ENCODE measurements around the gene ASB9. TPM values are rescaled to one million over a fixed set of nuclear protein-coding genes. Genes with fewer than 3 reads are reported as not detected.
"Not testable (repeated sequence)": the region's sequence is repeated elsewhere in the genome, so short reads cannot be mapped to it uniquely, and the experiment has no call there.

The ASB9 gene
- under 1 TPM in 1 of 2 experiments, not detected in 1; 0.18 TPM for total RNA-seq
- polyA plus RNA-seq, result 0.71 TPM

GRCh38 chrX:15269618-15270521 lies at the start of gene ASB9:
ASB9 (minus strand) TSS chrX:15270083; CDS start chrX:15269874, 209 bp downstream.
- H3K4me3 ChIP-seq (ENCODE audit: low read length), result no peak within 1 kb of the TSS
- peak within 1 kb of the TSS in 4 of 7 donors; percentile 42 to 76 (median 58) for H3K4me3 Mint-ChIP-seq
- H3K9me3 Mint-ChIP-seq, result peaks cover 0 to 2% (median 0%) of the 10 kb centered on the region in 5 donors

GRCh38 chrX:15319075-15319474 lies 49.2 kb upstream of the ASB9 start:
- Mint-ChIP-seq H3K4me3 (no peak overlapping the region), H3K27me3 (peaks cover 0 to 3% of the 10 kb centered on the region in 2 donors), H3K4me1 (no peaks in the 10 kb centered on the region), H3K27ac (no peak overlapping the region), H3K9me3 (no peaks in the 10 kb centered on the region), H3K36me3 (peaks cover 0 to 43% (median 3%) of the 10 kb centered on the region in 3 donors)
- no peaks in the 10 kb centered on the region for H3K4me1 ChIP-seq (ENCODE audit: insufficient read depth, low read length)
- peaks cover 1% of the 10 kb centered on the region for H3K36me3 ChIP-seq (ENCODE audit: insufficient read depth, low read length)
- H3K27ac ChIP-seq (ENCODE audit: low read depth, low read length), result no peak overlapping the region
- CTCF ChIA-PET, result no interaction called here
- POLR2A ChIA-PET, result no interaction called here
- no peaks in the 10 kb centered on the region for H3K27me3 ChIP-seq (ENCODE audit: insufficient read depth, low read length, poor library complexity, severe bottlenecking)
- no peak for DNase-seq
- no peak overlapping the region for H3K4me3 ChIP-seq (ENCODE audit: low read length)
- H3K9me3 ChIP-seq (ENCODE audit: low read length), result no peaks in the 10 kb centered on the region

More at GRCh38 chrX:15269618-15270521, at the start of gene ASB9:
- peaks cover 6% of the 10 kb centered on the region for H3K4me1 ChIP-seq (ENCODE audit: insufficient read depth, low read length)
- H3K4me1 Mint-ChIP-seq, result peaks cover 4 to 11% (median 8%) of the 10 kb centered on the region in 3 donors
- H3K9me3 ChIP-seq (ENCODE audit: low read length), result no peaks in the 10 kb centered on the region
- H3K36me3 Mint-ChIP-seq, result no peaks in the 10 kb centered on the region
- H3K27ac Mint-ChIP-seq, result peak within 1 kb of the TSS in 4 of 8 donors; percentile 43 to 90 (median 63)
- peak in 2 of 5 donors; percentile 8 to 46 for DNase-seq
- H3K36me3 ChIP-seq (ENCODE audit: insufficient read depth, low read length), result no peaks in the 10 kb centered on the region
- H3K27me3 Mint-ChIP-seq, result peaks cover 0 to 8% of the 10 kb centered on the region in 2 donors
- ChIA-PET POLR2A (no interaction called here), CTCF (no interaction called here)
- no peak within 1 kb of the TSS for H3K27ac ChIP-seq (ENCODE audit: low read depth, low read length)
- no peaks in the 10 kb centered on the region for H3K27me3 ChIP-seq (ENCODE audit: insufficient read depth, low read length, poor library complexity, severe bottlenecking)

GRCh38 chrX:15315509-15315908 lies 45.6 kb upstream of the ASB9 start, which contains the start of gene ASB11:
ASB11 (minus strand) TSS chrX:15315640; CDS start chrX:15315605, 35 bp downstream.
- no peaks in the 10 kb centered on the region for H3K4me1 ChIP-seq (ENCODE audit: insufficient read depth, low read length)
- Mint-ChIP-seq H3K4me1 (no peaks in the 10 kb centered on the region), H3K4me3 (no peak within 1 kb of the TSS), H3K27me3 (peaks cover 0 to 6% of the 10 kb centered on the region in 2 donors), H3K9me3 (no peaks in the 10 kb centered on the region), H3K27ac (no peak within 1 kb of the TSS), H3K36me3 (peaks cover 0 to 11% (median 1%) of the 10 kb centered on the region in 3 donors)
- H3K4me3 ChIP-seq (ENCODE audit: low read length), result no peak within 1 kb of the TSS
- CTCF ChIA-PET, result no interaction called here
- POLR2A ChIA-PET, result no interaction called here
- no peak for DNase-seq
- H3K27me3 ChIP-seq (ENCODE audit: insufficient read depth, low read length, poor library complexity, severe bottlenecking), result no peaks in the 10 kb centered on the region
- H3K9me3 ChIP-seq (ENCODE audit: low read length), result no peaks in the 10 kb centered on the region
- no peaks in the 10 kb centered on the region for H3K36me3 ChIP-seq (ENCODE audit: insufficient read depth, low read length)
- H3K27ac ChIP-seq (ENCODE audit: low read depth, low read length), result no peak within 1 kb of the TSS

- Mint-ChIP-seq H3K36me3 (peaks cover 0 to 7% (median 1%) of the 10 kb centered on the region in 3 donors), H3K4me3 (no peak overlapping the region), H3K4me1 (no peaks in the 10 kb centered on the region), H3K27ac (no peak overlapping the region), H3K9me3 (no peaks in the 10 kb centered on the region), H3K27me3 (peaks cover 0 to 3% of the 10 kb centered on the region in 2 donors)
- H3K4me1 ChIP-seq (ENCODE audit: insufficient read depth, low read length), result no peaks in the 10 kb centered on the region
- no peak overlapping the region for H3K4me3 ChIP-seq (ENCODE audit: low read length)
- H3K27me3 ChIP-seq (ENCODE audit: insufficient read depth, low read length, poor library complexity, severe bottlenecking), result no peaks in the 10 kb centered on the region
- no peaks in the 10 kb centered on the region for H3K36me3 ChIP-seq (ENCODE audit: insufficient read depth, low read length)
- no peak for DNase-seq
- POLR2A ChIA-PET, result no interaction called here
- CTCF ChIA-PET, result no interaction called here
- H3K27ac ChIP-seq (ENCODE audit: low read depth, low read length), result no peak overlapping the region
- no peaks in the 10 kb centered on the region for H3K9me3 ChIP-seq (ENCODE audit: low read length)
Measured at GRCh38 chrX:15314472-15314871, 44.6 kb upstream of the ASB9 start.

- DNase-seq, result no peak
- ChIA-PET CTCF (interaction anchor here (1.0 kb wide), 1 partner anchor 15 kb away, joined by 3 read pairs; no protein-coding TSS in a partner anchor), POLR2A (no interaction called here)
- Histone ChIP-seq H3K4me3 (ENCODE audit: low read length) (no peak overlapping the region), H3K27me3 (ENCODE audit: insufficient read depth, low read length, poor library complexity, severe bottlenecking) (no peaks in the 10 kb centered on the region), H3K9me3 (ENCODE audit: low read length) (no peaks in the 10 kb centered on the region), H3K27ac (ENCODE audit: low read depth, low read length) (no peak overlapping the region), H3K36me3 (ENCODE audit: insufficient read depth, low read length) (no peaks in the 10 kb centered on the region), H3K4me1 (ENCODE audit: insufficient read depth, low read length) (no peaks in the 10 kb centered on the region)
- no peak overlapping the region for H3K27ac Mint-ChIP-seq
- no peaks in the 10 kb centered on the region for H3K9me3 Mint-ChIP-seq
- H3K27me3 Mint-ChIP-seq, result peaks cover under 1 to 3% of the 10 kb centered on the region in 2 donors
- no peak overlapping the region for H3K4me3 Mint-ChIP-seq
- H3K4me1 Mint-ChIP-seq, result no peaks in the 10 kb centered on the region
- no peaks in the 10 kb centered on the region for H3K36me3 Mint-ChIP-seq
Measured at GRCh38 chrX:15311119-15311518, 41.2 kb upstream of the ASB9 start.

GRCh38 chrX:15310117-15310516 lies 40.2 kb upstream of the ASB9 start:
- Mint-ChIP-seq H3K4me3 (no peak overlapping the region), H3K4me1 (no peaks in the 10 kb centered on the region), H3K36me3 (no peaks in the 10 kb centered on the region), H3K9me3 (no peaks in the 10 kb centered on the region), H3K27me3 (peaks cover 4 to 8% of the 10 kb centered on the region in 2 donors), H3K27ac (no peak overlapping the region)
- Histone ChIP-seq H3K36me3 (ENCODE audit: insufficient read depth, low read length) (no peaks in the 10 kb centered on the region), H3K4me1 (ENCODE audit: insufficient read depth, low read length) (no peaks in the 10 kb centered on the region), H3K27me3 (ENCODE audit: insufficient read depth, low read length, poor library complexity, severe bottlenecking) (no peaks in the 10 kb centered on the region), H3K9me3 (ENCODE audit: low read length) (no peaks in the 10 kb centered on the region), H3K27ac (ENCODE audit: low read depth, low read length) (no peak overlapping the region), H3K4me3 (ENCODE audit: low read length) (no peak overlapping the region)
- POLR2A ChIA-PET, result no interaction called here
- CTCF ChIA-PET, result interaction anchor here (1.6 kb wide), 1 partner anchor 10 kb away, joined by 3 read pairs; no protein-coding TSS in a partner anchor
- no peak for DNase-seq

GRCh38 chrX:15305899-15306298 lies 36.0 kb upstream of the ASB9 start:
- H3K27ac Mint-ChIP-seq; H3K27me3 Mint-ChIP-seq; H3K4me3 Mint-ChIP-seq; H3K4me3 ChIP-seq (ENCODE audit: low read length); H3K4me1 Mint-ChIP-seq; POLR2A ChIA-PET; DNase-seq; H3K9me3 ChIP-seq (ENCODE audit: low read length); H3K36me3 ChIP-seq (ENCODE audit: insufficient read depth, low read length); H3K9me3 Mint-ChIP-seq; H3K36me3 Mint-ChIP-seq; H3K4me1 ChIP-seq (ENCODE audit: insufficient read depth, low read length); H3K27me3 ChIP-seq (ENCODE audit: insufficient read depth, low read length, poor library complexity, severe bottlenecking); CTCF ChIA-PET; H3K27ac ChIP-seq (ENCODE audit: low read depth, low read length): not testable (repeated sequence)

GRCh38 chrX:15301924-15302323 lies 32.0 kb upstream of the ASB9 start:
- Mint-ChIP-seq H3K27ac (peak overlapping the region in 1 of 8 donors; percentile 21), H3K9me3 (no peaks in the 10 kb centered on the region), H3K4me3 (no peak overlapping the region), H3K4me1 (peaks cover 0 to 5% (median 5%) of the 10 kb centered on the region in 3 donors), H3K36me3 (no peaks in the 10 kb centered on the region), H3K27me3 (peaks cover 4 to 10% of the 10 kb centered on the region in 2 donors)
- no peak for DNase-seq
- H3K4me3 ChIP-seq (ENCODE audit: low read length), result no peak overlapping the region
- ChIA-PET POLR2A (no interaction called here), CTCF (no interaction called here)
- H3K27me3 ChIP-seq (ENCODE audit: insufficient read depth, low read length, poor library complexity, severe bottlenecking), result no peaks in the 10 kb centered on the region
- no peaks in the 10 kb centered on the region for H3K4me1 ChIP-seq (ENCODE audit: insufficient read depth, low read length)
- no peak overlapping the region for H3K27ac ChIP-seq (ENCODE audit: low read depth, low read length)
- H3K9me3 ChIP-seq (ENCODE audit: low read length), result no peaks in the 10 kb centered on the region
- no peaks in the 10 kb centered on the region for H3K36me3 ChIP-seq (ENCODE audit: insufficient read depth, low read length)
